ENCODE data around the gene SLC9A3.

DNA sequence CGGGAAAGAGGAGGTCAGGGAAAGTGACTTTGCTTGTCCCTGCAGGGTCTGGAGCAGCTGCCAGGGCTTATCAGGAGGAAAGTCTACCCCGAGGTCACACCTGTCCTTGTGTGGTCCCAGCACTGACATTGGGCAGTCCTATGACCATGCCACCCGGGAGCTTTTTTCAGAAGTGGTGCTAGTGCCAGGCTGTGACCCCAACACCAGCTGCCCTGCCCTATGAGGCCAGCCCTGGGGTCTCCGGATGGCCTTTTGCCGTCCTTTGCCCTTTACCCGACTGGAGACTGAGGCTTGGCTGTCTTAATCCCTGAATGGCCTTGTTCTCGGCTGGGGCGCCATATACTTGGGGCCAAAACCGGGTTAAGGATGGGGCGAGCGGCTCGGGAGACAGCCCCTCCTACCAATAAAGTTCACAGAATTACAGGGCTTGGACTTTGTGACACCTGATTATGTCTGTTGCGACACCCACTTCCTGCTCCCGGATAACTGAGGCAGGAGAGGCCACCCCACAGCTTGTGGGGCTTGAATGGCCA, 22.2 kb upstream of the SLC9A3 start:
- TF ChIP-seq CTCF (IDR thresholded peaks at IDR 0.05) (no peak), POLR2A (IDR thresholded peaks at IDR 0.05) (no peak)
